Prostate gland (tissue), 2 donors: ENCODE measurements around the gene KLHL26. TPM values are rescaled to one million over a fixed set of nuclear protein-coding genes. Genes with fewer than 3 reads are reported as not detected.

Experiments
- DNase-seq: peaks from one replicate; pipeline ENCODE4 v3.0.0-alpha.2; 2019; ENCODE audit warnings: low spot score
- H3K27ac ChIP-seq, 2 donors: fragments of 200-600 bp; sonication (generic); 2 replicates each; pipeline ENCODE4 v1.5.1; 2017 to 2019
- H3K27me3 ChIP-seq: fragments of 200-600 bp; sonication (generic); replicated peaks from 2 replicates; pipeline ENCODE4 v1.5.1; 2019; ENCODE audit not compliant: insufficient read depth
- H3K36me3 ChIP-seq, 2 donors: fragments of 200-600 bp; sonication (generic); 1 replicate in 1 of 2; 2 replicates in 1 of 2; pipeline versions ENCODE4 v1.5.1 to v1.8.1; 2017 to 2019
- H3K4me1 ChIP-seq: fragments of 200-600 bp; sonication (generic); replicated peaks from 2 replicates; pipeline ENCODE4 v1.5.1; 2019
- H3K4me3 ChIP-seq, 2 donors: fragments of 200-600 bp; sonication (generic); 2 replicates each; pipeline ENCODE4 v1.5.1; 2017 to 2019
- H3K9me3 ChIP-seq: fragments of 200-600 bp; sonication (generic); 2 replicates; pipeline ENCODE4 v1.5.1; 2017
- POLR2A ChIP-seq: fragments of 450-650 bp; IDR thresholded peaks from one replicate; pipeline ENCODE4 v1.6.1; 2016; ENCODE audit warnings: antibody characterized with exemption, mild to moderate bottlenecking
- POLR2AphosphoS5 ChIP-seq: sonication (generic); formaldehyde crosslinking; IDR thresholded peaks from one replicate; pipeline ENCODE4 v1.6.1; 2017; ENCODE audit warnings: antibody characterized with exemption
- WGBS: methylation state at CpG from one replicate; pipeline ENCODE4 v1.1.5; 2018; 5-methylcytosine and 5-hydroxymethylcytosine counted together
- intact Hi-C: fragments of 100-400 bp; cut with DNase I; formaldehyde crosslinking; loops from one replicate; pipeline ENCODE4 v1.14.2; 2022
- total RNA-seq, 2 donors: library from RNA; depleted of rRNA; stranded (reverse); fragments of >200 nt; gene quantifications; one replicate each; pipeline ENCODE4 v1.1.0, GENCODE V29; 2016
- TF ChIP-seq, protein P1 (sequence below), 4 experiments: fragments of 200-600 bp in 2 of 4; fragments of 450-650 bp in 2 of 4; sonication (generic) in 2 of 4; IDR thresholded peaks; 1 replicate in 3 of 4; 2 replicates in 1 of 4; pipeline ENCODE4 v1.5.1; 2016 to 2019; ENCODE audit warnings: antibody characterized with exemption in 4 of 4, mild to moderate bottlenecking in 2 of 4, moderate library complexity in 2 of 4

KLHL26 gene
- total RNA-seq, 2 donors from 2014 or later = 9.1 to 18.4 TPM

DNA sequence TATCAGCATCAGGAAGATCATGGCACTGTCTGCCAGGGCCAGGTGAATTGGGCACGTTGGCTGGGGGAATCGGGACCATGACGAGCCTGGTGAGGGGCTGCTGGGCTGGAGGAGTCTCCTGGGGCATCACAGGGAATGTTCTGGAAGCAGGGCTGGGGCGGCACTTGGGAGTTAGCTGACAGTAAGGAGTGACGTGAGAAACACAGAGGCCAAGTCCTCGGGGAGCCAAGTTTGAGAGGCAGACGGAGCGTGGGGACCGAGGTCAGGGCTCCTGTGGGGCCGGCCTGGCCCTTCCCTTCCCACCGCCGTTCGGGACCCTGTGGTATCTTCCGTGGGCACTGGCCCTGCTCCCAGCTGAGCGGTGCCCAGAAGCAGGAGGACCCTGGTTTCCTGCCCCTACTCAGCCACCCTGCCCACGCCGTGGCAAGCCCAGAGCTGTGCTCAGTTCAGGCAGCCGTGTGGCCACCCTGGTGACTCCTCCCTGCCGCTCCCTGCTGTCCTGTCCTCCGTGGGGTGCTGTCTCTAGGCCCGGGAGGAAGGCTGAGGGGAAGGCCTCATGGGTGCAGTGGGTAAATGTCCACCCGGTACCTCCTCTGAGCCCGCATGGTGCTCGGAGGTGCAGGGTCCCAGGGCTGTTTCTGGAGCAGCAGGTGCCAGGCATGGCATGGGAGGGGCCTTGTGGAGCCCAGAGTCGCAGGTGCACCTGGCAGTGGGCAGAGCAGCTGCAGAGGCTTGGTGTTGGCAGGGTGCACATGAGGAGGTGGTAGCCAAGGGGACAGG is 71.8 kb downstream of the KLHL26 start:
- H3K27ac ChIP-seq = no peak overlapping the region
- no peaks in the 10 kb centered on the region for H3K36me3 ChIP-seq
- intact Hi-C loops = no loop called here
- WGBS = 82% methylated on average over 25 of the region's 25 CpGs
- H3K9me3 ChIP-seq = no peaks in the 10 kb centered on the region
- no peaks in the 10 kb centered on the region for H3K4me1 ChIP-seq
- TF ChIP-seq POLR2AphosphoS5 (no peak), POLR2A (no peak)
- TF ChIP-seq, protein P1, sequence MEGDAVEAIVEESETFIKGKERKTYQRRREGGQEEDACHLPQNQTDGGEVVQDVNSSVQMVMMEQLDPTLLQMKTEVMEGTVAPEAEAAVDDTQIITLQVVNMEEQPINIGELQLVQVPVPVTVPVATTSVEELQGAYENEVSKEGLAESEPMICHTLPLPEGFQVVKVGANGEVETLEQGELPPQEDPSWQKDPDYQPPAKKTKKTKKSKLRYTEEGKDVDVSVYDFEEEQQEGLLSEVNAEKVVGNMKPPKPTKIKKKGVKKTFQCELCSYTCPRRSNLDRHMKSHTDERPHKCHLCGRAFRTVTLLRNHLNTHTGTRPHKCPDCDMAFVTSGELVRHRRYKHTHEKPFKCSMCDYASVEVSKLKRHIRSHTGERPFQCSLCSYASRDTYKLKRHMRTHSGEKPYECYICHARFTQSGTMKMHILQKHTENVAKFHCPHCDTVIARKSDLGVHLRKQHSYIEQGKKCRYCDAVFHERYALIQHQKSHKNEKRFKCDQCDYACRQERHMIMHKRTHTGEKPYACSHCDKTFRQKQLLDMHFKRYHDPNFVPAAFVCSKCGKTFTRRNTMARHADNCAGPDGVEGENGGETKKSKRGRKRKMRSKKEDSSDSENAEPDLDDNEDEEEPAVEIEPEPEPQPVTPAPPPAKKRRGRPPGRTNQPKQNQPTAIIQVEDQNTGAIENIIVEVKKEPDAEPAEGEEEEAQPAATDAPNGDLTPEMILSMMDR (IDR thresholded peaks at IDR 0.05) = no peak
- H3K4me3 ChIP-seq = no peak overlapping the region
- no peak for DNase-seq
- no peaks in the 10 kb centered on the region for H3K27me3 ChIP-seq

DNA sequence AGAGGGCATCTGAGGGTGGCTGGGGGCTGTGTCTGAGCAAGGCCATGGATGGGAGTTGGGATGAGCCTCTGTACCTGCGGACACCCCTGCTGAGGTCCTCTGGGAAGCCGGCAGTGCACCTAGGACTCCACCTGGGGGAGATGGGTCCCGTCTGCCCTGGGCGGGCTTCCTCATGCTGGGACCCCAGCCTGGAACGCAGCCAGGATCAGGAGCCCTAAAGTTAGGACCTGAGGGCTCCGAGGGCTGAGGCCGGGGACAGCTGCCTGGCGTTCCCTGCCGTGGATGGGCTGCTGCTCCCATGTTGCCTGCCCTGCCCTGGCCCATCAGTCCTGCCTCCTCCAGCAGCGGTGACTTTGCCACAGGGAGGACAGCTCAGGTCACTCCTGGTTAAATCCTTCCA is 72.7 kb downstream of the KLHL26 start:
- H3K9me3 ChIP-seq = no peaks in the 10 kb centered on the region
- no peaks in the 10 kb centered on the region for H3K4me1 ChIP-seq
- TF ChIP-seq POLR2AphosphoS5 (no peak), POLR2A (no peak)
- TF ChIP-seq, protein P1 (IDR thresholded peaks at IDR 0.05) = no peak
- WGBS = 100% methylated on average over 4 of the region's 10 CpGs
- no peak overlapping the region for H3K4me3 ChIP-seq
- intact Hi-C loops = no loop called here
- H3K36me3 ChIP-seq = no peaks in the 10 kb centered on the region
- no peak overlapping the region for H3K27ac ChIP-seq
- H3K27me3 ChIP-seq = no peaks in the 10 kb centered on the region
- DNase-seq = no peak

DNA sequence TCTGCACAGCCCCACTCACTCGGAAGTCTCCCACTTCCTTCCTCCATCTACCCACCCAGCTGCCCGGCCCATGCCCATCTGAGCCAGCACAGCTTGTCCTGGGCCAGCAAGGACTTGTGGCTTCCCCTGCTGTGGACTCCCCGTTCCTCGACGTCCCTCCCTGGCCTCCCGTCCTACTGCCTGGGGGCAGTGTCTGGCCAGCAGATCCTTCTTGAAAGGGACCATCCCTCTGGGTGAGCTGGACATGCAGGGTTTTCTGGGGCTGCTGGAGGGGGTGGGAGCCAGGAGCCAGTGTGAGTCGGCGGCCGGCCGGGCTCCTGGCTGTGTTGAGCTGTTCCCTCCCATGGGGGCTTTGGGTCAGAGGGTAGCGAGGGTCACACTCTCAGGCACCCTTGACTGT is 73.4 kb downstream of the KLHL26 start:
- TF ChIP-seq POLR2A (no peak), POLR2AphosphoS5 (no peak)
- TF ChIP-seq, protein P1 (IDR thresholded peaks at IDR 0.05) = no peak
- Histone ChIP-seq H3K27me3 (no peaks in the 10 kb centered on the region), H3K36me3 (no peaks in the 10 kb centered on the region), H3K9me3 (no peaks in the 10 kb centered on the region), H3K4me1 (no peaks in the 10 kb centered on the region), H3K4me3 (no peak overlapping the region), H3K27ac (no peak overlapping the region)
- DNase-seq = no peak
- 82% methylated on average over 11 of the region's 11 CpGs for WGBS
- intact Hi-C loops = no loop called here

DNA sequence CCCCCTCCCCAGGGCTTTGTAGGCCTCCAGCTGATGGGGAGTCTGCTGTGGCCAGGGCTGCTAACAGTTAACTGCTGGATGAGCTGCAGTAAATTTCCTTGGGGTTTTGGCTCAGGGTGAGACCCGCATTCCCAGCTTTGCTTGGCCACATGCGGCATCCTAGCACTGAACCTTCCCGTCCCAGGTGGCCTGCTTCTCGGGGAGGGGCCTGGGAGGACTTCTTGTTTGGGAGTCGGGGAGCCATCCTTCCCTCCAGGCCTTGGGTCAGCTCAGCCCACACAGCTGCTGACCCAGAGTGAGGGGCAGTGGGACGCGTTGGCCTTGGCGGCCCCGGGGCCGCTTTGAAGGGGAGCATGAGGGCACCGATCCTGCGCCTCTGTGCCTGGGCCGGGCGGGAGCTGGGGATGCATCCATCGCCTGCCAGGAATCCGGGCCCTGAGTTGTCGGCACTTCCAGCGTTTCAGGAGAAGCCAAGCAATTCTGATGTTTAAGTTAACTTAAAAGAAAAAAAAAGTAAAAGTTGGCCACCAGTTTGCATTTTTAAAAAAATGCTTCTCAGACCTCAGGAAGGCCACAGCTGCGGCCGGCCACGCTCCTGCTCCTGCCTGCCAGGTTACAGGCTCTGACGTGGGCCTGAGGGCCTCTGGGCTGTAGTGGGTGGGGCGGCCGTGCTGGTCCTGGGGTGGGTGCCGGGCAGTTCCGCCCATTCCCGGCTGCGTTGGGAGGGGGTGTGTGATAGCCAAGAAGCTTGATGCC is 74.3 kb downstream of the KLHL26 start:
- 44% methylated on average over 24 of the region's 28 CpGs for WGBS
- Histone ChIP-seq H3K4me3 (no peak overlapping the region), H3K27me3 (no peaks in the 10 kb centered on the region), H3K9me3 (no peaks in the 10 kb centered on the region), H3K36me3 (no peaks in the 10 kb centered on the region), H3K27ac (no peak overlapping the region), H3K4me1 (no peaks in the 10 kb centered on the region)
- no peak for TF ChIP-seq POLR2AphosphoS5
- TF ChIP-seq, protein P1 (IDR thresholded peaks at IDR 0.05) = no peak
- no peak for TF ChIP-seq POLR2A
- DNase-seq = no peak
- intact Hi-C loops = no loop called here
